Measurements from ENCODE around the gene PPT2. TPM values are rescaled to one million over a fixed set of nuclear protein-coding genes. Genes with fewer than 3 reads are reported as not detected.
A peak's percentile ranks its signal among the peaks of the same experiment; 100 is the strongest.

PPT2 gene
- total and polyA plus RNA-seq, 2 of the 8 experiments (the other 6 are each of a cell fraction or from before 2014, with no cell fraction given) = 24.1 to 39.5 TPM

GRCh38 chr6:32177183-32177787 is 23.3 kb downstream of the PPT2 start:
- Histone ChIP-seq H4K20me1 (replicated peaks in 1 of 2; ENCODE audit: control insufficient read depth in 1 of 2, insufficient read depth in 2 of 2, low read length in 2 of 2) (peaks cover 3 to 6% of the 10 kb centered on the region in 2 experiments), H3K27ac (ENCODE audit: low read depth, low read length) (peak overlapping the region; percentile 95), H3K36me3 (ENCODE audit: control insufficient read depth in 2 of 4, insufficient read depth in 4 of 4, low read length in 3 of 4) (peaks cover 2 to 19% (median 9%) of the 10 kb centered on the region in 4 experiments; a peak in 7 of 8 replicates), H3K4ac (replicated peaks; ENCODE audit: insufficient read length, low read depth, low read length) (peak overlapping the region; percentile 11), H3K79me1 (ENCODE audit: low read depth, low read length) (peaks cover 9% of the 10 kb centered on the region; the same call in 1 of the 2 replicates), H3K9me3 (ENCODE audit: insufficient read depth in 2 of 2, low read depth in 1 of 2, low read length in 1 of 2) (no peaks in the 10 kb centered on the region), H3K79me2 (ENCODE audit: control insufficient read depth in 1 of 2, insufficient read depth in 2 of 2, low read length in 2 of 2) (peaks cover 13 to 47% of the 10 kb centered on the region in 2 experiments), H3K56ac (replicated peaks; ENCODE audit: insufficient read length, low read depth, low read length) (peak overlapping the region; percentile 26), H2BK120ac (replicated peaks; ENCODE audit: low read depth, low read length) (no peak overlapping the region), H3K9ac (replicated peaks in 1 of 4; ENCODE audit: extremely low read depth in 1 of 4, low read depth in 3 of 4, low read length in 3 of 4) (peak overlapping the region; percentile 67 to 96 (median 86)), H3K27me3 (replicated peaks in 1 of 4; ENCODE audit: control insufficient read depth in 3 of 4, extremely low read depth in 1 of 4, insufficient read depth in 3 of 4, low read length in 3 of 4) (no peaks in the 10 kb centered on the region), H4K8ac (ENCODE audit: extremely low read depth, insufficient read depth, low read length) (peak overlapping the region; percentile 95; the same call in 1 of the 2 replicates), H2BK20ac (ENCODE audit: low read length) (no peak overlapping the region), H4K91ac (replicated peaks; ENCODE audit: insufficient read length, low read length) (peak overlapping the region; percentile 73), H3K4me3 (ENCODE audit: extremely low read depth in 1 of 4, insufficient read depth in 2 of 4, low read depth in 3 of 4, low read length in 4 of 4) (peak overlapping the region; percentile 91 to 99 (median 95)), H2BK15ac (ENCODE audit: low read length) (no peak overlapping the region), H2BK5ac (ENCODE audit: low read depth, low read length) (peak overlapping the region; percentile 97), H3K14ac (ENCODE audit: insufficient read length) (no peak overlapping the region), H2BK12ac (ENCODE audit: low read depth, low read length) (peak overlapping the region; percentile 91; the same call in 1 of the 2 replicates), H3K23me2 (ENCODE audit: low read depth, low read length) (peaks cover 26% of the 10 kb centered on the region), H4K5ac (ENCODE audit: insufficient read length, low read depth, low read length) (peak overlapping the region; percentile 79), H2AK5ac (ENCODE audit: low read depth, low read length) (peak overlapping the region; percentile 91; the same call in 1 of the 2 replicates), H3K4me2 (ENCODE audit: insufficient read depth in 1 of 2, low read depth in 2 of 2, low read length in 2 of 2) (peak overlapping the region; percentile 99 to 100), H2AFZ (ENCODE audit: low read length) (no peak overlapping the region), H3K18ac (ENCODE audit: extremely low read depth, low read length) (peak overlapping the region; percentile 97), H3K4me1 (replicated peaks in 1 of 4; ENCODE audit: control insufficient read depth in 3 of 4, insufficient read depth in 4 of 4, low read length in 3 of 4) (peaks cover 5 to 21% (median 9%) of the 10 kb centered on the region in 4 experiments; a peak in 6 of 7 replicates), H3K23ac (ENCODE audit: insufficient read length) (no peak overlapping the region)
- FAIRE-seq = no peak
- POLR2A ChIA-PET (ENCODE audit: partially characterized antibody) = interaction anchor here (0.6 to 7.9 kb wide), 16 partner anchors 8 to 794 kb away, joined by 3 to 194 read pairs (median 6); partner anchors contain the start of genes ATF6B, EGFL8, FKBPL and GPSM3
- DNase-seq (ENCODE audit: low read depth in 1 of 2, low spot score in 2 of 2) = peak in 1 of 2 experiments; percentile 90
- CTCF ChIA-PET (ENCODE audit: partially characterized antibody) = interaction anchor here (0.6 to 2.4 kb wide), 6 partner anchors 11 to 59 kb away, joined by 3 to 10 read pairs (median 3); no protein-coding TSS in a partner anchor
- 0% methylated on average over 15 of the region's 20 CpGs; no CpG with 5 or more reads in 1 of the 2 experiments for WGBS, 2 experiments (ENCODE audit: extremely low coverage in 1 of 2, insufficient coverage in 1 of 2, insufficient read length in 1 of 2, insufficient replicate concordance in 2 of 2, low coverage in 1 of 2, low lambda C conversion rate in 2 of 2, missing lambda C conversion rate in 1 of 2)
- TF ChIP-seq TAF1 (IDR thresholded peaks at IDR 0.05; ENCODE audit: low read depth, low read length) = peak; percentile 56
- TF ChIP-seq POLR2A (IDR thresholded peaks at IDR 0.05; ENCODE audit: control extremely low read depth in 1 of 2, low read depth in 2 of 2, low read length in 2 of 2) = peak; percentile 66 to 68
- TF ChIP-seq TAF7 (optimal IDR thresholded peaks at IDR 0.05; ENCODE audit: borderline replicate concordance, low read depth, low read length) = peak; percentile 29
- TF ChIP-seq SP1 (IDR thresholded peaks at IDR 0.05; ENCODE audit: low read depth, low read length) = no peak
- TF ChIP-seq GTF2F1 (IDR thresholded peaks at IDR 0.05; ENCODE audit: borderline replicate concordance, low read depth, low read length) = no peak
- TF ChIP-seq POU5F1 (IDR thresholded peaks at IDR 0.05; ENCODE audit: low read depth, low read length) = no peak
- no peak for TF ChIP-seq SIN3A (conservative IDR thresholded peaks at IDR 0.05 in 1 of 2, IDR thresholded peaks at IDR 0.05 in 1 of 2; ENCODE audit: low read depth in 1 of 2, low read length in 2 of 2)
- TF ChIP-seq ATF2 (IDR thresholded peaks at IDR 0.05; ENCODE audit: low read length) = 0 out of 2 replicates have a peak, but pooled peaks have one; percentile 23
- 0 out of 2 replicates have a peak, but pooled peaks have one; percentile 12 for TF ChIP-seq SRF (IDR thresholded peaks at IDR 0.05; ENCODE audit: low read depth, low read length)
- TF ChIP-seq RNF2 (IDR thresholded peaks at IDR 0.05; ENCODE audit: borderline replicate concordance, low read depth, low read length, missing control alignments, poor library complexity, severe bottlenecking) = no peak

Measured in H1 (cell line).